ENCODE data around the gene FAM120A.

The FAM120A gene

DNA sequence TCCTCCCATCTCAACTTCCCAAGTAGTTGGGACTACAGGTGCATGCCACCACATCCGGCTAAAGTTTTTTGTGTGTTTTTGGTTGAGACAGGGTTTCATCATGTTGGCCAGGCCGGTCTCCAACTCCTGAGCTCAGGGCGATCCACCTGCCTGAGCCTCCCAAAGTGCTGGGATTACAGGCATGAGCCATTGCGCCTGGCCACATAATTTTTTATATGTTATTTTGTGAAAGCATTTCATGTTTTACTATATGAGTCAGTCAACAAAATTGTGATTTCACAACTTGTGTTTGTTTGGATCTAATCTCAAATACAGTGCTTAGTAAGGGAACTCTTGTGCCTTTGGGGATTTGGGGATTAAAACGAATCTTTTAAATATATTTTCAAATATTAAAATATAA lies 21.9 kb downstream of the FAM120A start:
- no peaks in the 10 kb centered on the region for H3K27me3 ChIP-seq (ENCODE audit: insufficient read depth, low read depth)
- no peak overlapping the region for H3K4me2 ChIP-seq
- H3K79me2 ChIP-seq (ENCODE audit: insufficient read depth, low read depth), result peaks cover 72% of the 10 kb centered on the region
- no peak overlapping the region for H2AFZ ChIP-seq (ENCODE audit: low read depth)
- H3K4me1 ChIP-seq (ENCODE audit: low read depth, poor library complexity, severe bottlenecking), result peaks cover 25% of the 10 kb centered on the region
- no peak overlapping the region for H3K27ac ChIP-seq
- peaks cover 7% of the 10 kb centered on the region for H4K20me1 ChIP-seq (ENCODE audit: insufficient read depth)
- no peak for TF ChIP-seq CTCF (conservative IDR thresholded peaks at IDR 0.05; ENCODE audit: low read depth, low read length)
- no peak overlapping the region for H3K9ac ChIP-seq
- no peak overlapping the region for H3K4me3 ChIP-seq (IDR thresholded peaks at IDR 0.05; ENCODE audit: insufficient read depth, low read depth, low read length)
- H3K36me3 ChIP-seq (ENCODE audit: insufficient read depth), result peaks cover 3% of the 10 kb centered on the region; the same call in 1 of the 2 replicates

DNA sequence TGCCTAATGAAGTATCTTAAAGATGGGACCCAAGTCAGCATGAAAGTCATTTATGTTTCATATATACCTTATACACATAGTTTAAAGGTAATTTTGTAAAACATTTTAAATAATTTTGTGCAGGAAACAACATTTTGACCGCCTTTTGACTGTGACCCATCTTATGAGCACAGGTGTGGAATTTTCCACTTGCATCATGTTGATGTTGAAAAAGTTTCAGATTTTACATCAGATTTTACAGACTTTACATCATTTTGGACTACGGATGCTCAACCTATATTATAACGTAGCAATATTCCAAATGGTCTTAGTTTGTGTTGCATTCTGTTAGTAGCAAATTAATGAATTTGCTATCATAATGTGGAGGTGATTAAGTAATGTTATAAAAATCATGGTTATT lies 23.6 kb downstream of the FAM120A start:
- Histone ChIP-seq H3K4me3 (IDR thresholded peaks at IDR 0.05; ENCODE audit: insufficient read depth, low read depth, low read length) (no peak overlapping the region), H4K20me1 (ENCODE audit: insufficient read depth) (no peaks in the 10 kb centered on the region; the same call in 1 of the 2 replicates), H3K27ac (no peak overlapping the region), H3K36me3 (ENCODE audit: insufficient read depth) (peaks cover 3% of the 10 kb centered on the region; the same call in 1 of the 2 replicates), H3K9ac (no peak overlapping the region), H3K4me2 (no peak overlapping the region), H2AFZ (ENCODE audit: low read depth) (no peak overlapping the region), H3K4me1 (ENCODE audit: low read depth, poor library complexity, severe bottlenecking) (peaks cover 14% of the 10 kb centered on the region), H3K79me2 (ENCODE audit: insufficient read depth, low read depth) (peaks cover 64% of the 10 kb centered on the region), H3K27me3 (ENCODE audit: insufficient read depth, low read depth) (no peaks in the 10 kb centered on the region)
- no peak for TF ChIP-seq CTCF (conservative IDR thresholded peaks at IDR 0.05; ENCODE audit: low read depth, low read length)

DNA sequence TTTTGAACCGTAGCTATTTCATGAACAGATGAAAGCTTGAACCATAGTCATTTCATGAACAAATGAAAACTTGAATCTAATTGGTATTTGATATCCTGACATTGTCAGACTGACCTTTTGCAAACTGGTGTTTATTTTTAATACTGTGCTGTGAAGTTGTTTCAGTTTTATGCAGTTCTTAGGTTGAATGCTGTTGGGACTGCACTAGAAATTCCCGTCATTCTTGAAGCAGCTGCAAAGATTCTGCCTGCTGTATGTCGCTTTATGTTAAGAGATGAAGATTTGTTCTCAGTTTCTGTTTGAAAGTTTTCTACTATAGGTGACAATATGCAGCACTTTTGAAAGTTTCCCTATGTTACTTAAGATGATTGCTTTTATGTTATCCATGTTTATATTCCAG lies 24.4 kb downstream of the FAM120A start:
- Histone ChIP-seq H3K9ac (no peak overlapping the region), H3K36me3 (ENCODE audit: insufficient read depth) (peaks cover 3% of the 10 kb centered on the region; the same call in 1 of the 2 replicates), H4K20me1 (ENCODE audit: insufficient read depth) (no peaks in the 10 kb centered on the region; the same call in 1 of the 2 replicates), H3K27me3 (ENCODE audit: insufficient read depth, low read depth) (no peaks in the 10 kb centered on the region), H3K27ac (no peak overlapping the region), H2AFZ (ENCODE audit: low read depth) (no peak overlapping the region), H3K4me3 (IDR thresholded peaks at IDR 0.05; ENCODE audit: insufficient read depth, low read depth, low read length) (no peak overlapping the region), H3K4me2 (no peak overlapping the region), H3K79me2 (ENCODE audit: insufficient read depth, low read depth) (peaks cover 64% of the 10 kb centered on the region), H3K4me1 (ENCODE audit: low read depth, poor library complexity, severe bottlenecking) (peaks cover 14% of the 10 kb centered on the region)
- TF ChIP-seq CTCF (conservative IDR thresholded peaks at IDR 0.05; ENCODE audit: low read depth, low read length), result no peak

- TF ChIP-seq CTCF (conservative IDR thresholded peaks at IDR 0.05; ENCODE audit: low read depth, low read length), result no peak
- Histone ChIP-seq H4K20me1 (ENCODE audit: insufficient read depth) (no peaks in the 10 kb centered on the region), H3K27ac (no peak overlapping the region), H2AFZ (ENCODE audit: low read depth) (no peak overlapping the region), H3K4me3 (IDR thresholded peaks at IDR 0.05; ENCODE audit: insufficient read depth, low read depth, low read length) (no peak overlapping the region), H3K36me3 (ENCODE audit: insufficient read depth) (peaks cover 3% of the 10 kb centered on the region; the same call in 1 of the 2 replicates), H3K4me2 (no peak overlapping the region), H3K27me3 (ENCODE audit: insufficient read depth, low read depth) (no peaks in the 10 kb centered on the region), H3K79me2 (ENCODE audit: insufficient read depth, low read depth) (peaks cover 64% of the 10 kb centered on the region; the same call in 1 of the 2 replicates), H3K4me1 (ENCODE audit: low read depth, poor library complexity, severe bottlenecking) (peaks cover 14% of the 10 kb centered on the region), H3K9ac (no peak overlapping the region)
These were observed 25.4 kb downstream of the FAM120A start for GRCh38 chr9:93476924-93477323.

All from KMS-11 (cell line).